GM10248 (cell line): Measurements from ENCODE around the gene PCDHGA10.
A peak's percentile ranks its signal among the peaks of the same experiment; 100 is the strongest.
"Not testable (repeated sequence)": the region's sequence is repeated elsewhere in the genome, so short reads cannot be mapped to it uniquely, and the experiment has no call there.

ENCODE experiments used
- CTCF ChIA-PET: fragments of 300-600 bp; sonication (Branson Sonifier 250); formaldehyde crosslinking; extraction: SDS; loops from one replicate; lab custom pipeline; 2021; ENCODE audit warnings: antibody characterized with exemption; lab: Yijun Ruan, JAX
- POLR2A ChIA-PET: fragments of 350-650 bp; sonication (Branson Sonifier 250); formaldehyde crosslinking; extraction: SDS; loops from one replicate; lab custom pipeline; 2020; ENCODE audit warnings: antibody characterized with exemption; lab: Yijun Ruan, JAX
- DNase-seq: peaks from one replicate; pipeline ENCODE4 v3.0.0; 2012; ENCODE audit errors: extremely low spot score
- CTCF ChIP-seq: IDR thresholded peaks from 2 replicates; pipeline ENCODE4 v1.5.1; 2012; ENCODE audit warnings: mild to moderate bottlenecking, low read depth; ENCODE audit errors: extremely low read depth, missing control alignments, control extremely low read depth

The PCDHGA10 gene

DNA sequence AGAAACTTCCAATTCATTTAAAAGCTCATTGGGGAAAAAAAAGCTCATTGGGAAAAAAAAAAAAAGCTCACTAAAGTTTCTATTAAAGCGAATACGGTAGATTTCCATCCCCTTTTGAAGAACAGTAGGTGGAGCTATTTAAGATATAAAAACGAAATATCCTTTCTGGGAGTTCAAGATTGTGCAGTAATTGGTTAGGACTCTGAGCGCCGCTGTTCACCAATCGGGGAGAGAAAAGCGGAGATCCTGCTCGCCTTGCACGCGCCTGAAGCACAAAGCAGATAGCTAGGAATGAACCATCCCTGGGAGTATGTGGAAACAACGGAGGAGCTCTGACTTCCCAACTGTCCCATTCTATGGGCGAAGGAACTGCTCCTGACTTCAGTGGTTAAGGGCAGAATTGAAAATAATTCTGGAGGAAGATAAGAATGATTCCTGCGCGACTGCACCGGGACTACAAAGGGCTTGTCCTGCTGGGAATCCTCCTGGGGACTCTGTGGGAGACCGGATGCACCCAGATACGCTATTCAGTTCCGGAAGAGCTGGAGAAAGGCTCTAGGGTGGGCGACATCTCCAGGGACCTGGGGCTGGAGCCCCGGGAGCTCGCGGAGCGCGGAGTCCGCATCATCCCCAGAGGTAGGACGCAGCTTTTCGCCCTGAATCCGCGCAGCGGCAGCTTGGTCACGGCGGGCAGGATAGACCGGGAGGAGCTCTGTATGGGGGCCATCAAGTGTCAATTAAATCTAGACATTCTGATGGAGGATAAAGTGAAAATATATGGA is 17.7 kb downstream of the PCDHGA10 start, which contains the start of gene PCDHGA12:
TSS of gene PCDHGA12 (plus strand) at position 176 of the 782 bp plus-strand sequence. CDS start at position 429, 253 bp downstream.
- CTCF ChIA-PET = interaction anchor here (1.0 to 4.7 kb wide), 18 partner anchors 9 to 188 kb away, joined by 3 to 24 read pairs (median 4); partner anchors contain the start of genes DIAPH1, PCDHGA10, PCDHGA11 and PCDHGA3
- POLR2A ChIA-PET = no interaction called here
- peak; percentile 9 for TF ChIP-seq CTCF
- peak; percentile 85 for DNase-seq

DNA sequence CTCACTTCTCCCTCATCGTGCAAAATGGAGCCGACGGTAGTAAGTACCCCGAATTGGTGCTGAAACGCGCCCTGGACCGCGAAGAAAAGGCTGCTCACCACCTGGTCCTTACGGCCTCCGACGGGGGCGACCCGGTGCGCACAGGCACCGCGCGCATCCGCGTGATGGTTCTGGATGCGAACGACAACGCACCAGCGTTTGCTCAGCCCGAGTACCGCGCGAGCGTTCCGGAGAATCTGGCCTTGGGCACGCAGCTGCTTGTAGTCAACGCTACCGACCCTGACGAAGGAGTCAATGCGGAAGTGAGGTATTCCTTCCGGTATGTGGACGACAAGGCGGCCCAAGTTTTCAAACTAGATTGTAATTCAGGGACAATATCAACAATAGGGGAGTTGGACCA is 18.5 kb downstream of the PCDHGA10 start:
- TF ChIP-seq CTCF = no peak
- ChIA-PET POLR2A (no interaction called here), CTCF (interaction anchor here (1.3 to 4.7 kb wide), 13 partner anchors 10 to 135 kb away, joined by 3 to 24 read pairs (median 9); partner anchors contain the start of genes PCDHGA10, PCDHGA11, PCDHGA3 and PCDHGB7)
- DNase-seq = peak; percentile 54

GRCh38 chr5:141432308-141432707 is 19.5 kb downstream of the PCDHGA10 start:
- POLR2A ChIA-PET, CTCF ChIA-PET: not testable (repeated sequence)

DNA sequence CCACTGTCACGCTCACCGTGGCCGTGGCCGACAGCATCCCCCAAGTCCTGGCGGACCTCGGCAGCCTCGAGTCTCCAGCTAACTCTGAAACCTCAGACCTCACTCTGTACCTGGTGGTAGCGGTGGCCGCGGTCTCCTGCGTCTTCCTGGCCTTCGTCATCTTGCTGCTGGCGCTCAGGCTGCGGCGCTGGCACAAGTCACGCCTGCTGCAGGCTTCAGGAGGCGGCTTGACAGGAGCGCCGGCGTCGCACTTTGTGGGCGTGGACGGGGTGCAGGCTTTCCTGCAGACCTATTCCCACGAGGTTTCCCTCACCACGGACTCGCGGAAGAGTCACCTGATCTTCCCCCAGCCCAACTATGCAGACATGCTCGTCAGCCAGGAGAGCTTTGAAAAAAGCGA is 19.9 kb downstream of the PCDHGA10 start:
- POLR2A ChIA-PET, CTCF ChIA-PET: not testable (repeated sequence)

More at GRCh38 chr5:141432308-141432707, 19.5 kb downstream of the PCDHGA10 start:
- DNase-seq = not testable (repeated sequence)

GRCh38 chr5:141434006-141434405 is 21.2 kb downstream of the PCDHGA10 start:
- CTCF ChIA-PET = interaction anchor here (0.8 to 1.4 kb wide), 2 partner anchors 13 to 26 kb away, joined by 4 read pairs; partner anchors contain the start of genes PCDHGA11 and PCDHGB6
- no peak for DNase-seq
- no peak for TF ChIP-seq CTCF
- POLR2A ChIA-PET = no interaction called here

More for the DNA sequence above, 19.9 kb downstream of the PCDHGA10 start:
- not testable (repeated sequence) for DNase-seq

DNA sequence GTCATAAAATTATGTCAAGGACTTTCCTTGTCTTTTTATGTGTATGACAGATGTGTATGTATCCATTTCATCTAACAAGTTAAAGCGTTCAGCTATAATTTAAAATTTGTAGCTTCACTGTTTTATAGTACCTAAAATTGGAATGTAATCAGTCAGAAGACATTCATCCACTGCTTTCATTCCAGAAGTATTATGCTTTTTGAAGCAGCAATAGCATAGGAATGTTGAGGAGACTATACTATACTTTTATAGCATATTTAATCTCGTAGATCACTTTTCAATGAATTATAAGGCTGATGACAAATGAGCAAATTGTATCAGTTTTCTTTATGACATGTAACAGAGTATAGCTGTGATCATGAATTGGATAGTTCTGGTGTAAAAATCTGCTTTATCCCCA is 24.4 kb downstream of the PCDHGA10 start:
- no peak for DNase-seq
- ChIA-PET POLR2A (no interaction called here), CTCF (interaction anchor here (1.2 to 1.6 kb wide), 4 partner anchors 16 to 127 kb away, joined by 3 to 5 read pairs (median 4); partner anchors contain the start of genes PCDHGA10 and PCDHGA11)
- TF ChIP-seq CTCF = no peak

DNA sequence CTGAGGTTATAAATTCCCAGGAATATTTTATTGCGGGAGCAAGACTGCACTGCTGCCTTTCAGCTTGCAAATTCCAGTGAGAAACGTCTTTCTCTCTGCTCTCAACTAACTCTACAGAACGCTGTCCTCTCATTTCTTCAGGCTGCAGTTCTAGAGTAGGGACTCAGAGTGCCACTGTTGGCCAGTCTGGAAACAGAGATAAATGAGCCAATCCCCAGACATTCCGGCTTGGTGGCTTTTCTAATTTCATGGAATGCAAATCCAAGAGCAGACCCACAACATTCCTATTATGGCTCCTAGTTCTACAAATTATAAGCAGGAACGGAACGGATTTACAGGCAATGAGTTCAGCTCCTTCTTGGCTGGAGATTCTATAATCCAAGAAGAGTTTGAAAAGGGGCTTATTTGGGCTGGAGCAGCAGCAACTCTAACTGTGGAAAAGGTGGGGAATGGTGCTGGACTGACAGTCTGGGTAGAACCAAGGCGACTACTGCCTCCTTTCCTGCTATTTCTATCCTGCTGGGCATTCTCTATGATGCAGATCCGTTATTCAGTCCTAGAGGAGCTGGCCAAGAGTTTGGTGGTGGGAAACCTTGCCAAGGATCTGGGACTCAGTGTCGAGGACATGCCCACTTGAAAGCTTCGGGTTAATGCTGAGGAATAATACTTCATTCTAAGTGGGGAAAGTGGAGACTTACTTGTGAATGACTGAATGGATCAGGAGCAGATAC is 26.8 kb downstream of the PCDHGA10 start:
- CTCF ChIA-PET = interaction anchor here (1.4 kb wide), 1 partner anchor 118 kb away, joined by 3 read pairs; no protein-coding TSS in a partner anchor

More for the DNA sequence above, 26.8 kb downstream of the PCDHGA10 start:
- no peak for TF ChIP-seq CTCF
- POLR2A ChIA-PET = no interaction called here
- DNase-seq = no peak
